Muscle of leg (tissue), 16 donors: ENCODE data around the gene CCDC107. TPM values are rescaled to one million over a fixed set of nuclear protein-coding genes. Genes with fewer than 3 reads are reported as not detected.
"Not testable (repeated sequence)": the region's sequence is repeated elsewhere in the genome, so short reads cannot be mapped to it uniquely, and the experiment has no call there.

ENCODE experiments used
- DNase-seq: peaks from one replicate; pipeline ENCODE4 v3.0.0; 2013
- H3K27ac ChIP-seq: one replicate; pipeline ENCODE4 v1.5.1; 2013; ENCODE audit warnings: mild to moderate bottlenecking, low read length, control low read depth
- H3K27me3 ChIP-seq: one replicate; pipeline ENCODE4 v1.6.1; 2013; ENCODE audit warnings: low read length; ENCODE audit not compliant: control insufficient read depth, insufficient read depth
- H3K36me3 ChIP-seq: one replicate; pipeline ENCODE4 v1.6.1; 2013; ENCODE audit warnings: low read length; ENCODE audit not compliant: control insufficient read depth, insufficient read depth
- H3K4me1 ChIP-seq: one replicate; pipeline ENCODE4 v1.6.1; 2013; ENCODE audit warnings: low read length; ENCODE audit not compliant: control insufficient read depth, insufficient read depth
- H3K4me3 ChIP-seq: one replicate; pipeline ENCODE4 v1.5.1; 2013; ENCODE audit warnings: low read length, control low read depth
- H3K9me3 ChIP-seq: replicated peaks from 2 replicates; pipeline ENCODE4 v1.6.1; 2013; ENCODE audit warnings: low read depth, low read length; ENCODE audit not compliant: control insufficient read depth
- whole genome bisulfite sequencing: methylation state at CpG from one replicate; pipeline ENCODE4 v1.1.5; 2013; ENCODE audit warnings: missing lambda C conversion rate; ENCODE audit not compliant: insufficient coverage; 5-methylcytosine and 5-hydroxymethylcytosine counted together
- long read RNA-seq, 11 donors: transcript quantifications; one replicate each; lab custom pipeline, GENCODE V29; 2026
- polyA plus RNA-seq, 8 donors: library from polyadenylated mRNA; unstranded; fragments of 120-200 nt; gene quantifications; one replicate each; pipeline versions ENCODE4 v1.2.1 to v1.2.3, GENCODE V29; 2013; ENCODE audit warnings: inconsistent platforms in 1 of 8, low replicate concordance in 1 of 8; ENCODE audit not compliant: insufficient read length in 8 of 8, insufficient read depth in 1 of 8
- total RNA-seq: library from RNA; stranded (reverse); fragments of 120-200 nt; gene quantifications from one replicate; pipeline ENCODE4 v1.2.4, GENCODE V29; 2013

CCDC107 gene, protein sequence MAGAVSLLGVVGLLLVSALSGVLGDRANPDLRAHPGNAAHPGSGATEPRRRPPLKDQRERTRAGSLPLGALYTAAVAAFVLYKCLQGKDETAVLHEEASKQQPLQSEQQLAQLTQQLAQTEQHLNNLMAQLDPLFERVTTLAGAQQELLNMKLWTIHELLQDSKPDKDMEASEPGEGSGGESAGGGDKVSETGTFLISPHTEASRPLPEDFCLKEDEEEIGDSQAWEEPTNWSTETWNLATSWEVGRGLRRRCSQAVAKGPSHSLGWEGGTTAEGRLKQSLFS
- 14.4 TPM for total RNA-seq
- polyA plus RNA-seq, result 10 to 100 TPM; 16.0 to 23.6 (median 18.0) TPM
- long read RNA-seq, donor 1, transcript CCDC107-204 (6 exons, 1,173 nt), result major isoform, 8 of 13 reads
- long read RNA-seq, donor 1, partial matches to known transcripts, result 0 of 13 reads
- long read RNA-seq, donor 1, other reads (novel, unspliced or antisense), result 0 of 13 reads
- long read RNA-seq, donor 2, partial matches to known transcripts, result 0 of 2 reads
- long read RNA-seq, donor 2, other reads (novel, unspliced or antisense), result 0 of 2 reads
- long read RNA-seq, donor 3, transcript CCDC107-206 (5 exons, 1,242 nt), result major isoform, 5 of 10 reads
- long read RNA-seq, donor 3, partial matches to known transcripts, result 0 of 10 reads
- long read RNA-seq, donor 3, other reads (novel, unspliced or antisense), result 0 of 10 reads
- long read RNA-seq, donor 4, transcript CCDC107-206 (5 exons, 1,242 nt), result major isoform, 6 of 12 reads
- long read RNA-seq, donor 4, partial matches to known transcripts, result 0 of 12 reads
- long read RNA-seq, donor 4, other reads (novel, unspliced or antisense), result 0 of 12 reads
- long read RNA-seq, donor 5, transcript CCDC107-202 (4 exons, 1,016 nt), result minor isoform, 5 of 29 reads
- long read RNA-seq, donor 5, transcript CCDC107-206 (5 exons, 1,242 nt), result major isoform, 11 of 29 reads
- long read RNA-seq, donor 5, transcript CCDC107-204 (6 exons, 1,173 nt), result minor isoform, 5 of 29 reads
- long read RNA-seq, donor 5, partial matches to known transcripts, result 0 of 29 reads
- long read RNA-seq, donor 5, other reads (novel, unspliced or antisense), result 5 of 29 reads
- long read RNA-seq, donor 6, transcript CCDC107-204 (6 exons, 1,173 nt), result minor isoform, 13 of 30 reads
- long read RNA-seq, donor 6, transcript CCDC107-206 (5 exons, 1,242 nt), result major isoform, 15 of 30 reads
- long read RNA-seq, donor 6, partial matches to known transcripts, result 0 of 30 reads
- long read RNA-seq, donor 6, other reads (novel, unspliced or antisense), result 0 of 30 reads
- long read RNA-seq, donor 7, transcript CCDC107-206 (5 exons, 1,242 nt), result major isoform, 6 of 13 reads
- long read RNA-seq, donor 7, partial matches to known transcripts, result 0 of 13 reads
- long read RNA-seq, donor 7, other reads (novel, unspliced or antisense), result 0 of 13 reads
- long read RNA-seq, donor 8, transcript CCDC107-206 (5 exons, 1,242 nt), result major isoform, 7 of 11 reads
- long read RNA-seq, donor 8, partial matches to known transcripts, result 0 of 11 reads
- long read RNA-seq, donor 8, other reads (novel, unspliced or antisense), result 0 of 11 reads
- long read RNA-seq, donor 9, partial matches to known transcripts, result 6 of 14 reads
- long read RNA-seq, donor 9, other reads (novel, unspliced or antisense), result 0 of 14 reads
- long read RNA-seq, donor 10, transcript CCDC107-206 (5 exons, 1,242 nt), result minor isoform, 6 of 31 reads
- long read RNA-seq, donor 10, transcript CCDC107-204 (6 exons, 1,173 nt), result major isoform, 8 of 31 reads
- long read RNA-seq, donor 10, partial matches to known transcripts, result 13 of 31 reads
- long read RNA-seq, donor 10, other reads (novel, unspliced or antisense), result 0 of 31 reads
- long read RNA-seq, donor 11, transcript CCDC107-204 (6 exons, 1,173 nt), result minor isoform, 8 of 35 reads
- long read RNA-seq, donor 11, transcript CCDC107-206 (5 exons, 1,242 nt), result major isoform, 10 of 35 reads
- long read RNA-seq, donor 11, partial matches to known transcripts, result 12 of 35 reads
- long read RNA-seq, donor 11, other reads (novel, unspliced or antisense), result 0 of 35 reads

DNA sequence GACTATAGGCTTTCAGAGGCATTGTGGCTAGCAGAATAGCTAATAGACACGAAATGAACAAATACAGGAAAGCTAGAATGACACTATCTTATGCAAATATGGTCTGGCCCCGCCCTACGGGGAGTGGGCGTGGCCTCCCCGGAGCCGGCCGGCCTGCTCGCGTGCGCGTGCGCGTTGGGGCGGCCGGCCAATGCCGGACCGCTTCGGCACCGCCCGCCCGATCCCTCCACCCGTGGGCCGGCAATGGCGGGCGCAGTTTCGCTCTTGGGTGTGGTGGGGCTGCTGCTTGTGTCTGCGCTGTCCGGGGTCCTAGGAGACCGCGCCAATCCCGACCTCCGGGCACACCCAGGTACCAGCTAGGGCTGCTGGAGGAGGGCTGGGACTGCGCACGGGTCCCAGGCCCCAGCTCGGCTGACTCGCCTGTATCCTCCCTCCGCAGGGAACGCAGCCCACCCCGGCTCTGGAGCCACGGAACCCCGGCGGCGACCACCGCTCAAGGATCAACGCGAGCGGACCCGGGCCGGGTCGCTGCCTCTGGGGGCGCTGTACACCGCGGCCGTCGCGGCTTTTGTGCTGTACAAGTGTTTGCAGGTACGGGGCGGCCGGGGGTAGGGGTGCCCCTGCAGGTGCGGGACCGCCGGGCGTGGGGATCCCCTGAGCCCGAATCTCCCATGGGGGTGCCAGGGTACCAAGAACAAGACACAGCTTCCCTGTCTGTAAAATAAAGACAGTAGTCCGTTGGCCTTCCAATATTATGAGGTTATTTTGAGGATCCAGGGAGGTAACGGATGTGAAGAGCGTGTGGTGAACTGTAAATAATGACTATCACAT lies at the start of gene CCDC107:
Gene CCDC107, plus strand, starts transcription at position 156 of the 831 bp plus-strand sequence. Its CDS starts 88 bp downstream, at position 244.
- H3K27ac ChIP-seq, result peak within 1 kb of the TSS; percentile 100
- H3K36me3 ChIP-seq, result peaks cover 33% of the 10 kb centered on the region
- under 1% methylated on average over 49 of the region's 67 CpGs for WGBS
- peak; percentile 94 for DNase-seq
- H3K27me3 ChIP-seq, result no peaks in the 10 kb centered on the region
- no peaks in the 10 kb centered on the region for H3K9me3 ChIP-seq
- peak within 1 kb of the TSS; percentile 93 for H3K4me3 ChIP-seq
- H3K4me1 ChIP-seq, result peaks cover 45% of the 10 kb centered on the region

DNA sequence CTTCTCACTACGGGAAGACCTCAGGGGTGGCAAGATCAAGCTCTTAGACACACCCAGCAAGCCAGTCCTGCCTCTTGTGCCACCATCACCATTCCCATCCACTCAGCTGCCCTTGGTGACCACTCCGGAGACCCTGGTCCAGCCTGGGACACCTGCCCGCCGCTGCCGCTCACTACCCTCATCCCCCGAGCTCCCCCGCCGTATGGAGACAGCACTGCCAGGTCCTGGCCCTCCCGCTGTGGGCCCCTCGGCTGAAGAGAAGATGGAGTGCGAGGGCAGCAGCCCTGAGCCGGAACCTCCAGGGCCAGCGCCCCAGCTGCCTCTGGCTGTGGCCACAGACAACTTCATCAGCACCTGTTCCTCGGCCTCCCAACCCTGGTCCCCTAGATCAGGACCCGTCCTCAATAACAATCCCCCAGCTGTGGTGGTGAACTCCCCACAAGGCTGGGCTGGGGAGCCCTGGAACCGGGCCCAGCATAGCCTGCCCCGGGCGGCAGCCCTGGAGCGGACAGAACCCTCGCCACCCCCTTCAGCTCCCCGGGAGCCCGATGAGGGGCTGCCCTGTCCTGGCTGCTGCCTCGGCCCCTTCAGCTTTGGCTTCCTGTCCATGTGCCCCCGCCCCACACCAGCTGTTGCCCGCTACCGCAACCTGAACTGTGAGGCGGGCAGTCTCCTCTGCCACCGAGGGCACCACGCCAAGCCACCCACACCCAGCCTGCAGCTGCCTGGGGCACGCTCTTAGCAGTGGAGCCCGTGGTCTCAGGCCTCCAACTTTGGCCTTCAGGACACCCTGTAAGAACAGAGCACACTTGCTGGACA lies 48.9 kb upstream of the CCDC107 start:
- no peaks in the 10 kb centered on the region for H3K9me3 ChIP-seq
- peaks cover 58% of the 10 kb centered on the region for H3K4me1 ChIP-seq
- WGBS, result 72% methylated on average over 29 of the region's 31 CpGs
- DNase-seq, result peak; percentile 87
- no peaks in the 10 kb centered on the region for H3K27me3 ChIP-seq
- H3K36me3 ChIP-seq, result peaks cover 41% of the 10 kb centered on the region
- peak overlapping the region; percentile 94 for H3K27ac ChIP-seq
- H3K4me3 ChIP-seq, result no peak overlapping the region

DNA sequence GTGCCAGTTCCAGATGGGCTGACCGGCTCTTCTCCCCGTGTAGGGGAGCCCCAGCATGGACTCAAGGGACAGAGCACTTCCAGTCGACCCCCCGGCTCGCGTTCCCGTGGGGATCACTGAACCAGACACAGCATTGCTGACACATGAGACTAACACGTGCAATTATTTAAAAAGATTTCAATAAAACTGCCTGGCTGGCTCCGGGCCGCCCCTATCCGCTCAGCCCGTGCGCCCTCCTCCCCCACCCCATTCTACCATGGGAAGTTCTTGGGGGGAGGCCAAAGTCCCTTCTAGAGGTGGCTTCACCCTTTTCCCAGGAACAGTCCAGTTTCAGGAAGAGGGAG lies 48.3 kb upstream of the CCDC107 start:
- Histone ChIP-seq H3K27me3 (no peaks in the 10 kb centered on the region), H3K4me1 (peaks cover 52% of the 10 kb centered on the region), H3K9me3 (no peaks in the 10 kb centered on the region), H3K27ac (peak overlapping the region; percentile 94), H3K4me3 (no peak overlapping the region), H3K36me3 (peaks cover 41% of the 10 kb centered on the region)
- no peak for DNase-seq
- 56% methylated on average over 7 of the region's 13 CpGs for WGBS

DNA sequence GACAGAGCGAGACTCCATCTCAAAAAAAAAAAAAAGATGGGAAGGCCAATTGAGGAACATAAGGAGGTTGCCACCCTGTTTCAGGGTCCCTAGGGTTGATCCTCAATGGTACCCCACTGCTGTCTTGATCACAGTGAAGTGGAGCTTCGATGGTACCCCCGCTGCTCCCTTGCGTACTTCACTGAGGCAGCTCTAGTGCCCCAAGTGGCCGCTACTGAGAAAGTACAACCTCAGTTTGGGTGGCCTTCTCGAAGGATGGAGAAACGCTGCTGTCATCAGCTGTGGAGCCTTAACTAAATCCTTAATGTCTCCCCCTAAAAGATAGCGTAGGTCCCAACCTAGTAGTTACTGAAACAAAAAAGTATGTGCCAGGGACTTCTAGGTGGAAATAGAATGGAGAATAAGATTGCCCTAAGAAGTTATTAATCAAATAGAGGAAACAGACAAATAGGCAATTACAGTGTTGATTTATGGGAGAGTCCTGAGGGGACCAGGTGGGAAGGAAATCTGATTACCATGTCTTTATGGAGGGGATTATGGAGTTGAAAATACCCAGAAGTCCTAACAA lies 46.8 kb upstream of the CCDC107 start:
- H3K27ac ChIP-seq, result no peak overlapping the region
- no peak overlapping the region for H3K4me3 ChIP-seq
- H3K4me1 ChIP-seq, result peaks cover 44% of the 10 kb centered on the region
- DNase-seq, result peak; percentile 49
- 4% methylated on average over 3 of the region's 8 CpGs for WGBS
- peaks cover 12% of the 10 kb centered on the region for H3K27me3 ChIP-seq
- H3K9me3 ChIP-seq, result no peaks in the 10 kb centered on the region
- H3K36me3 ChIP-seq, result peaks cover 41% of the 10 kb centered on the region

DNA sequence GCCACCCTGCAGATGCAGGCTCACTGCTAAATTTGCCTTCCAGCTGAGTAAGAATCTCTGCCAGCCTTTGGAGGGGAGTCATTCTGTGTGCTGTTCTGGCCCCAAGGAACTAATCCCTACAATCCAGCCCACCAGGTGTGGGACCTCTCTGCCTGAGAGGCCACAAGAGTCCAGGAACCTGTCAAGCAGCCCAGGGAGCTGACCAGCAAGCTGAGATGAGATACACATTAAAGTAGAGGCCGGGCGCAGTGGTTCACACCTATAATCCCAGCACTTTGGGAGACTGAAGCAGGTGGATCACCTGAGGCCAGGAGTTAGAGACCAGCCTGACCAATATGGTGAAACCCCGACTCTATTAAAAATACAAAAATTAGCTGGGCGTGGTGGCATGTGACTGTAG lies 46.0 kb upstream of the CCDC107 start:
- peaks cover 42% of the 10 kb centered on the region for H3K4me1 ChIP-seq
- H3K27ac ChIP-seq, H3K4me3 ChIP-seq, H3K9me3 ChIP-seq, DNase-seq: not testable (repeated sequence)
- H3K27me3 ChIP-seq, result peaks cover 19% of the 10 kb centered on the region
- WGBS, result 83% methylated on average over 1 of the region's 4 CpGs
- H3K36me3 ChIP-seq, result peaks cover 35% of the 10 kb centered on the region

DNA sequence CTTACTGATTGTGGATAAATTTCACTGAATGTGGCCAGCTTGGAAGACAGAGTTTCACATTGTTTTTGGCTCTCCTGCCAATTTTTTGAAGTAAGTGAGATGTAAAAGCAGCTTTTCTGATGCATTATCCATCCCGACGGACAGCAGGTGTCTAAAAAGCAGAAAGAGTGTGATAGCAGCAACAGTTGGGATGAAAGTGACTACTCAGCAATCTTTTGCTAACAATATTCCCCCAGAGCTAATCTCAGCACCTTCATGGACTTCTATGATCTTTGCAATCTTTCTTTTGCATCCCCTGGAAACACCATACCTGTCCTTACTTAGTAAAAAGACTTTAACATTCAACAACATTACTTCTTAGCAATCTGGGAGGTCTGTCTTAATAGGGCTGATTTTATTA lies 45.2 kb upstream of the CCDC107 start:
- Histone ChIP-seq H3K27ac (no peak overlapping the region), H3K9me3 (no peaks in the 10 kb centered on the region), H3K36me3 (peaks cover 28% of the 10 kb centered on the region), H3K27me3 (peaks cover 27% of the 10 kb centered on the region), H3K4me3 (no peak overlapping the region), H3K4me1 (peaks cover 43% of the 10 kb centered on the region)
- no CpG with 5 or more reads among the region's 2 CpGs for WGBS
- DNase-seq, result no peak

DNA sequence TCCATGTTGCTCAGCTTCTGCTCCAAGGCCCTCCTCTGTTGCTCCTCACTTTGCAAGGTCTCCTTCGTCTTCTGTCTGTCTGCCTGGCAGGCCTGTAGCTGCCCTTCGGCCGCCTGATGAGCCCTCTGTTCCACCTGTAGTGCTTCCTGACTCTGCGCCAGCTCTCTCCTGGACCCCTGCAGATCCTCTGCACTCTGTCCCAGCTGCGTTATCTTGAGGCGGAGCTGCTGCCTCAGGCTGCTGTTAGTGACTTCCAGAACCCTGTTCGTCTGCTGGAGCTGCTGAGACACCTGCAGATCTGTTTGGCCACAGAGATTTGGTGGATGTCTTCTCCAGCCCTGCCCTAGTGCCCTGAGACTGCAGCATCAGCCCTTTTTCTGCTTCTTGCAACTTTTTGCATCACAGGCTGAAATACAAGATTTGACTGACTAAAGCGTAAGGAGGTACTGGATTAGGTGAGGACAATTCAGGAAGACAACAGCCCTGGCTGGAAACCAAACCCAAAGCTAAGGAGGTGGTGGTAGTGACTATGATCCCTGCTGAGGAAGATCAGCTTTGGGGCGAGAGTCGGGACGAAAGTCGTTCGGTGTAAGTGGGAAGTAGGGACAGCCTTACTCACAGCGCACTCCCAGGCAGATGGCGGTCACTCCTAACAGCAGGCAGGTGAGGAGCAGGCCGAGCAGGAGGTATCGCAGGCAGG lies 42.0 kb upstream of the CCDC107 start:
- Histone ChIP-seq H3K36me3 (no peaks in the 10 kb centered on the region), H3K27ac (no peak overlapping the region), H3K27me3 (peaks cover 37% of the 10 kb centered on the region), H3K9me3 (no peaks in the 10 kb centered on the region), H3K4me1 (peaks cover 16% of the 10 kb centered on the region), H3K4me3 (no peak overlapping the region)
- no peak for DNase-seq
- 50% methylated on average over 15 of the region's 17 CpGs for WGBS
